Thyroid gland (tissue), 4 donors: ENCODE results near the gene INSYN1. TPM values are rescaled to one million over a fixed set of nuclear protein-coding genes. Genes with fewer than 3 reads are reported as not detected.
"Not testable (repeated sequence)": the region's sequence is repeated elsewhere in the genome, so short reads cannot be mapped to it uniquely, and the experiment has no call there.

Experiments used
- DNase-seq, 2 donors: peaks; one replicate each; pipeline ENCODE4 v3.0.0-alpha.2; 2019
- H3K27ac ChIP-seq, 3 donors: fragments of 200-600 bp; sonication (generic); 1 replicate in 2 of 3; 2 replicates in 1 of 3; pipeline ENCODE4 v1.5.1; 2016 to 2019; ENCODE audit warnings: mild to moderate bottlenecking in 1 of 3, moderate library complexity in 1 of 3
- H3K27me3 ChIP-seq: fragments of 200-600 bp; sonication (generic); one replicate; pipeline ENCODE4 v1.5.1; 2019
- H3K36me3 ChIP-seq, 2 donors: fragments of 200-600 bp; sonication (generic); one replicate each; pipeline ENCODE4 v1.5.1; 2016 to 2019
- H3K4me1 ChIP-seq, 2 donors: fragments of 200-600 bp; sonication (generic); one replicate each; pipeline ENCODE4 v1.5.1; 2017 to 2019
- H3K4me3 ChIP-seq, 3 donors: fragments of 200-600 bp; sonication (generic); replicated peaks in 1 of 3; 1 replicate in 2 of 3; 2 replicates in 1 of 3; pipeline ENCODE4 v1.5.1; 2016; ENCODE audit warnings: mild to moderate bottlenecking in 1 of 3
- H3K9me3 ChIP-seq: fragments of 200-600 bp; sonication (generic); one replicate; pipeline ENCODE4 v1.5.1; 2017
- CTCF ChIP-seq, 6 experiments: fragments of 200-600 bp in 3 of 6; fragments of 450-650 bp in 3 of 6; sonication (generic) in 3 of 6; IDR thresholded peaks; one replicate each; pipeline ENCODE4 v1.5.1; 2016 to 2019; ENCODE audit warnings: antibody characterized with exemption in 6 of 6, mild to moderate bottlenecking in 2 of 6, inconsistent platforms in 1 of 6, moderate library complexity in 1 of 6
- POLR2A ChIP-seq, 2 donors: fragments of 450-650 bp; IDR thresholded peaks; one replicate each; pipeline ENCODE4 v1.6.1; 2017; ENCODE audit warnings: antibody characterized with exemption in 2 of 2, mild to moderate bottlenecking in 2 of 2, moderate library complexity in 1 of 2
- WGBS, 2 donors: methylation state at CpG; one replicate each; pipeline ENCODE4 v1.1.5; 2017; 5-methylcytosine and 5-hydroxymethylcytosine counted together
- intact Hi-C: fragments of 100-400 bp; cut with DNase I; formaldehyde crosslinking; loops from one replicate; pipeline ENCODE4 v1.15.1; 2023
- total RNA-seq, 4 donors: library from RNA; depleted of rRNA; stranded (reverse); fragments of >200 nt; gene quantifications; one replicate each; pipeline ENCODE4 v1.2.3, GENCODE V29; 2016

Gene INSYN1
- total RNA-seq, 4 donors from 2014 or later: 0.83 to 2.5 (median 2.0) TPM

GRCh38 chr15:73789521-73790240 lies 36.5 kb upstream of the INSYN1 start:
- intact Hi-C loops: no loop called here
- Histone ChIP-seq H3K27me3 (no peaks in the 10 kb centered on the region), H3K9me3 (no peaks in the 10 kb centered on the region), H3K4me1 (no peaks in the 10 kb centered on the region), H3K27ac (no peak overlapping the region), H3K36me3 (no peaks in the 10 kb centered on the region), H3K4me3 (no peak overlapping the region)
- 86 to 99% methylated on average over 5 of the region's 5 CpGs for WGBS, 2 donors
- DNase-seq: no peak
- TF ChIP-seq CTCF (IDR thresholded peaks at IDR 0.05) (no peak), POLR2A (IDR thresholded peaks at IDR 0.05) (no peak)

GRCh38 chr15:73787621-73788020 lies 34.5 kb upstream of the INSYN1 start:
- H3K27ac ChIP-seq: no peak overlapping the region
- peaks cover 0 to 4% of the 10 kb centered on the region in 2 donors for H3K4me1 ChIP-seq
- intact Hi-C loops: no loop called here
- 100% methylated on average over 1 of the region's 1 CpG for WGBS, 2 donors
- H3K4me3 ChIP-seq: no peak overlapping the region
- H3K27me3 ChIP-seq: no peaks in the 10 kb centered on the region
- no peaks in the 10 kb centered on the region for H3K9me3 ChIP-seq
- DNase-seq: no peak
- no peak for TF ChIP-seq POLR2A (IDR thresholded peaks at IDR 0.05)
- no peak for TF ChIP-seq CTCF (IDR thresholded peaks at IDR 0.05)
- H3K36me3 ChIP-seq: no peaks in the 10 kb centered on the region

GRCh38 chr15:73786538-73786937 lies 33.4 kb upstream of the INSYN1 start:
- TF ChIP-seq POLR2A (IDR thresholded peaks at IDR 0.05) (no peak), CTCF (IDR thresholded peaks at IDR 0.05) (no peak)
- 50 to 86% methylated on average over 6 of the region's 6 CpGs for WGBS, 2 donors
- H3K36me3 ChIP-seq: no peaks in the 10 kb centered on the region
- peaks cover 0 to 11% of the 10 kb centered on the region in 2 donors for H3K4me1 ChIP-seq
- no peak for DNase-seq
- H3K27me3 ChIP-seq: no peaks in the 10 kb centered on the region
- intact Hi-C loops: no loop called here
- H3K9me3 ChIP-seq: no peaks in the 10 kb centered on the region
- no peak overlapping the region for H3K27ac ChIP-seq
- H3K4me3 ChIP-seq: no peak overlapping the region

- DNase-seq, H3K27ac ChIP-seq, H3K27me3 ChIP-seq, H3K4me3 ChIP-seq, intact Hi-C loops, H3K36me3 ChIP-seq, H3K9me3 ChIP-seq: not testable (repeated sequence)
- H3K4me1 ChIP-seq: peaks cover 0 to 11% of the 10 kb centered on the region in 2 donors
- WGBS, 2 donors: 79 to 84% methylated on average over 12 of the region's 12 CpGs
These were observed 32.3 kb upstream of the INSYN1 start for GRCh38 chr15:73785256-73786014.

DNA sequence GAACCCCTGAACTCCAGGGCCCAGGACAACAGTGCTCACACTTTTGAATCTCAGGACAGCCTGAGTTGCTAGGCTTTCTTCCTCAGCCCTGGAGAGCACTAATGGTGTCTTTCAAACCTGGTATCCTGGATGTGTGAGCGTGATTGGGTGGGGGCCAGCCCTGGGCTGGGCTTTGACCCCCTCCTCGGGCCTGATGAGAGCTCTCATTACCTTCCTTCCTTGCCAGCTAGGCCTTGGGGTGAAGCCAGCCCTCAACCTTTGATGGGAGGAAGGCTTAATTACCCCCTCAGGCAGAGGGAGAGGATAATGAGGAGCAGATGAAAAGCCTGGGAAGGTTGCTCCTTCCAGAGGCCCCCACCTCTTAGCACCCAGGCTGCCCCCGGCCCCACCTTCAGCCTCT lies 31.1 kb upstream of the INSYN1 start:
- intact Hi-C loops: no loop called here
- no peak overlapping the region for H3K4me3 ChIP-seq
- WGBS, 2 donors: 51% methylated on average over 2 to 3 of the region's 3 CpGs
- H3K27ac ChIP-seq: no peak overlapping the region
- H3K27me3 ChIP-seq: no peaks in the 10 kb centered on the region
- H3K9me3 ChIP-seq: no peaks in the 10 kb centered on the region
- H3K4me1 ChIP-seq: peaks cover 0 to 11% of the 10 kb centered on the region in 2 donors
- DNase-seq: peak in 1 of 2 donors; percentile 14
- TF ChIP-seq POLR2A (IDR thresholded peaks at IDR 0.05): no peak
- no peak for TF ChIP-seq CTCF (IDR thresholded peaks at IDR 0.05)
- H3K36me3 ChIP-seq: no peaks in the 10 kb centered on the region
